Kidney epithelial cell (primary cell): Measurements from ENCODE around the gene CFLAR. TPM values are rescaled to one million over a fixed set of nuclear protein-coding genes. Genes with fewer than 3 reads are reported as not detected.

ENCODE experiments used
- DNase-seq: peaks from one replicate; pipeline ENCODE4 v3.0.0-alpha.2; 2010; ENCODE audit warnings: low read depth
- H3K27me3 ChIP-seq: 2 replicates; pipeline ENCODE4 v1.6.0; 2011; ENCODE audit warnings: low read length; ENCODE audit not compliant: control insufficient read depth, insufficient read depth
- H3K36me3 ChIP-seq: 2 replicates; pipeline ENCODE4 v1.5.1; 2011; ENCODE audit warnings: low read length; ENCODE audit not compliant: control insufficient read depth, insufficient read depth
- H3K4me3 ChIP-seq: 2 replicates; pipeline ENCODE4 v1.5.1; 2011; ENCODE audit warnings: low read depth, mild to moderate bottlenecking, control low read depth, low read length
- total RNA-seq: library from RNA; depleted of rRNA; stranded (reverse); fragments of >200 nt; gene quantifications from 2 replicates; pipeline ENCODE4 v1.2.3, GENCODE V29; 2015
- TF ChIP-seq, protein P1 (sequence below): IDR thresholded peaks from 2 replicates; pipeline ENCODE4 v1.5.1; 2011; ENCODE audit warnings: mild to moderate bottlenecking, moderate library complexity, low read length, control low read depth, inconsistent platforms; ENCODE audit not compliant: insufficient read depth, poor library complexity, severe bottlenecking

Gene CFLAR
- total RNA-seq, 1 donor from 2014 or later, result 99.7 TPM

- H3K36me3 ChIP-seq, result no peaks in the 10 kb centered on the region
- DNase-seq, result no peak
Observed at GRCh38 chr2:201203916-201204654, 88.1 kb downstream of the CFLAR start.

GRCh38 chr2:201204655-201205514 is 88.9 kb downstream of the CFLAR start:
- DNase-seq, result peak; percentile 61
- TF ChIP-seq, protein P1, sequence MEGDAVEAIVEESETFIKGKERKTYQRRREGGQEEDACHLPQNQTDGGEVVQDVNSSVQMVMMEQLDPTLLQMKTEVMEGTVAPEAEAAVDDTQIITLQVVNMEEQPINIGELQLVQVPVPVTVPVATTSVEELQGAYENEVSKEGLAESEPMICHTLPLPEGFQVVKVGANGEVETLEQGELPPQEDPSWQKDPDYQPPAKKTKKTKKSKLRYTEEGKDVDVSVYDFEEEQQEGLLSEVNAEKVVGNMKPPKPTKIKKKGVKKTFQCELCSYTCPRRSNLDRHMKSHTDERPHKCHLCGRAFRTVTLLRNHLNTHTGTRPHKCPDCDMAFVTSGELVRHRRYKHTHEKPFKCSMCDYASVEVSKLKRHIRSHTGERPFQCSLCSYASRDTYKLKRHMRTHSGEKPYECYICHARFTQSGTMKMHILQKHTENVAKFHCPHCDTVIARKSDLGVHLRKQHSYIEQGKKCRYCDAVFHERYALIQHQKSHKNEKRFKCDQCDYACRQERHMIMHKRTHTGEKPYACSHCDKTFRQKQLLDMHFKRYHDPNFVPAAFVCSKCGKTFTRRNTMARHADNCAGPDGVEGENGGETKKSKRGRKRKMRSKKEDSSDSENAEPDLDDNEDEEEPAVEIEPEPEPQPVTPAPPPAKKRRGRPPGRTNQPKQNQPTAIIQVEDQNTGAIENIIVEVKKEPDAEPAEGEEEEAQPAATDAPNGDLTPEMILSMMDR, result no peak

More at GRCh38 chr2:201203916-201204654, 88.1 kb downstream of the CFLAR start:
- TF ChIP-seq, protein P1, result no peak
- Histone ChIP-seq H3K4me3 (no peak overlapping the region), H3K27me3 (no peaks in the 10 kb centered on the region)

DNA sequence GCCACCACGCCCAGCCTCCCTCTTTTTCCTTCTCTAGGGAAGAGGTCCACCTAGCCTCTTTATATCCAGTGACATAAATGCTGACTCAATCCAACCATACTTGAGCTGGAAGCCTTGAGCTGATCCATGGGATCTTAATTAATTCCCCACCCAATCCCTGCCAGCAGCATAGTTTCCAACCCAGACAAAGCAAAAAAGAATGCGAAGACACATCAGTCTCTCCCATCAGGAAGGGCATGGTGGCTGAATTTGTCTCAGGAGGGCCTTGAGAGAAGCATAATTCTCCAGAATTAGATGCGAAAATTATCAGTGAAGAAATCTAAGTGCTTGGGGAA is 89.5 kb downstream of the CFLAR start:
- DNase-seq, result no peak
- TF ChIP-seq, protein P1, result no peak
- no peaks in the 10 kb centered on the region for H3K27me3 ChIP-seq
- no peaks in the 10 kb centered on the region for H3K36me3 ChIP-seq
- no peak overlapping the region for H3K4me3 ChIP-seq

More at GRCh38 chr2:201204655-201205514, 88.9 kb downstream of the CFLAR start:
- Histone ChIP-seq H3K36me3 (no peaks in the 10 kb centered on the region), H3K4me3 (no peak overlapping the region), H3K27me3 (no peaks in the 10 kb centered on the region)

GRCh38 chr2:201208563-201209252 is 92.7 kb downstream of the CFLAR start:
- Histone ChIP-seq H3K36me3 (no peaks in the 10 kb centered on the region), H3K4me3 (no peak overlapping the region), H3K27me3 (no peaks in the 10 kb centered on the region)
- no peak for DNase-seq
- TF ChIP-seq, protein P1, result no peak

DNA sequence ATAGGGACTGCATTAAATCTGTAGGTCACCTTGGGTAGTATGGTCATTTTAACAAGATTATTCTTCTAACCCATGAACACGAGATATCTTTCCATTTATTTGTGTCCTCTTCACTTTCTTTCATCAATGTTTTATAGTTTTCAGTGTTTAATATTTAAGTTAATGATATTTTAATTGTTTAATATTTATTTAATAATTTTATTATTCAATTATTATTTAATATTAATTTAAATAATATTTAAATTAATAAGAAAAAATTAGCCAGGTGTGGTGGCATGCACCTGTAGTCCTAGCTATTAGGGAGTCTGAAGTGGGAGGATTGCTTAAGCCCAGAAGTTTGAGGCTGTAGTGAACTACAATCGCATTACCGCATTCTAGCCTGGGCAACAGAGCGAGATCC is 100.0 kb downstream of the CFLAR start:
- H3K4me3 ChIP-seq, result no peak overlapping the region
- DNase-seq, result no peak
- H3K27me3 ChIP-seq, result no peaks in the 10 kb centered on the region
- H3K36me3 ChIP-seq, result no peaks in the 10 kb centered on the region
- TF ChIP-seq, protein P1, result no peak
